GM18526 (cell line): Measurements from ENCODE around the gene HERC4.

Experiments
- POLR2A ChIP-seq: IDR thresholded peaks from 3 replicates; pipeline ENCODE4 v1.6.1; 2011; ENCODE audit not compliant: insufficient read length; ENCODE audit errors: extremely low read depth

HERC4 gene

GRCh38 chr10:68074775-68075549, at the start of gene HERC4:
HERC4 (minus strand) TSS chr10:68075283; CDS start chr10:68073108, 2,175 bp downstream.
- peak; percentile 64 for TF ChIP-seq POLR2A

- no peak for TF ChIP-seq POLR2A
These were observed 49.6 kb upstream of the HERC4 start for GRCh38 chr10:68124718-68125117.

GRCh38 chr10:68121852-68122251, 46.8 kb upstream of the HERC4 start:
- no peak for TF ChIP-seq POLR2A

GRCh38 chr10:68121020-68121743, 46.1 kb upstream of the HERC4 start:
- TF ChIP-seq POLR2A, result no peak

GRCh38 chr10:68118657-68119056, 43.6 kb upstream of the HERC4 start:
- TF ChIP-seq POLR2A, result no peak

GRCh38 chr10:68112837-68113236, 37.8 kb upstream of the HERC4 start:
- no peak for TF ChIP-seq POLR2A

- TF ChIP-seq POLR2A, result no peak
These were observed 36.5 kb upstream of the HERC4 start for GRCh38 chr10:68111584-68111983.

- no peak for TF ChIP-seq POLR2A
These were observed 34.9 kb upstream of the HERC4 start for GRCh38 chr10:68110027-68110426.

GRCh38 chr10:68109331-68109730, 34.2 kb upstream of the HERC4 start, which contains the start of gene MYPN:
MYPN (plus strand) TSS chr10:68109488; CDS start chr10:68121439, 11,951 bp downstream.
- no peak for TF ChIP-seq POLR2A

GRCh38 chr10:68108653-68109052, 33.6 kb upstream of the HERC4 start:
- no peak for TF ChIP-seq POLR2A

- TF ChIP-seq POLR2A, result no peak
These were observed 33.0 kb upstream of the HERC4 start for GRCh38 chr10:68108051-68108450.

GRCh38 chr10:68107651-68108050, 32.6 kb upstream of the HERC4 start:
- TF ChIP-seq POLR2A, result no peak

GRCh38 chr10:68106656-68107055, 31.6 kb upstream of the HERC4 start:
- TF ChIP-seq POLR2A, result no peak

GRCh38 chr10:68105820-68106219, 30.7 kb upstream of the HERC4 start:
- TF ChIP-seq POLR2A, result no peak

- no peak for TF ChIP-seq POLR2A
These were observed 28.8 kb upstream of the HERC4 start for GRCh38 chr10:68103901-68104300.

GRCh38 chr10:68103261-68103878, 28.3 kb upstream of the HERC4 start:
- TF ChIP-seq POLR2A, result no peak
